Measurements from ENCODE around the gene SLC29A2.
A peak's percentile ranks its signal among the peaks of the same experiment; 100 is the strongest.

SLC29A2 gene

GRCh38 chr11:66349084-66349386, 22.5 kb downstream of the SLC29A2 start:
- no peak for DNase-seq

GRCh38 chr11:66347425-66348276, 23.9 kb downstream of the SLC29A2 start, which contains the start of gene B4GAT1:
Gene B4GAT1, minus strand, starts transcription at chr11:66347629. Its CDS starts 84 bp downstream, at chr11:66347545.
- peak; percentile 95 for DNase-seq

- DNase-seq = peak; percentile 85
These were observed 24.8 kb downstream of the SLC29A2 start for GRCh38 chr11:66346476-66347424.

DNA sequence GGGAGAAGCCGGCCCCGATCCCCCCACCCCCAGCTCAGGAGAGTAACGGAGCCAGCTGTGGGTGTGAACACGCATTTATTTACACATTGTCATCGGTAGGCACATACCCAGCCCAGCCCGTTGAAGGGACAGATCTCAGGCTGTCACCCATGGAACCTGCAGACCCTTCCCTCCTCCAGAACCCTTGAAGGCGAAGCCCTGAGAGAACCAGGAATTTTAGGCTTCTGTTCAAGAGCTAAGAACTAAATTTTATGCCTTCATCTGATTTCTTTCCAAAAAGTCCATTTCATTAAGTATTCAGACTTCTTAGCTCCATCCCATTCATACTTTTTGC, 26.3 kb downstream of the SLC29A2 start:
- no peak for DNase-seq

DNA sequence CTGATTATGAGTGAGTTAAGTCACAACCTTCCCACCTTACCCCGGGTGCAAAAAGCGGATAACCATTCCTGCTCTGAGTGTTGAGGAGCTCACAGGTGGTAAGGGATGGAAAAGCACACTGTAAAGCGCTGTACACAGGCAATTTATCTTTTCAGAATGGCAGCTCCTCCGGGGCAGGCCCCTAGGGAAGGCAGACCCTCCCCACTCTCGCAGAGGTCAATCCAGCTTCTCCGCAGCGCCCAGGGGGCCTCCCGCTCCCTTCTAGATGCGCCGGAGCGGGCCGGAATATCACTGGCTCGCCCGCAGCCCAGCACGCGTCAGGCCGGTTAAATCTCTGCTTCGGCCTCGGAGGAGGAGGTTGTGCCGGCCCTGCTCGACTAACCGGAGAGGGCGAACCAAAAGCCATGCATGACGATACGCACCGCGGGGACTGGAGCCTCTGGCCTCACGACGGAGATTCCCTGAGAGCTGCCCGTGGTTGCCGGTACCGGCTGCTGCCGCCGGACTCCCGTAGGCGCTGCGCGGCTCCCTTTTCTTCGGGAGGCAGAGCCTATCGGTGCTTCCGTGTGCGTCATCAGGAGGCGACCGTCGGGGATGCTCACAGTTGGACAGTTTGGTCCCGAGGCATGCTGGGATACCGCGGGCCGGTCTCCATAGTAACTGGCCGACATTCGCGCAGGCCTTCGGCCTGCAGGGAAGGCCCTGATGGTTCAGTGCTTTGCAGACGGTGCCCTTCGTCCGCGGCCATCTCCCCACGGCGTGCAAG, 26.8 kb downstream of the SLC29A2 start, which contains the start of gene BRMS1:
TSS of gene BRMS1 (minus strand) at position 555 of the 766 bp plus-strand sequence. CDS start 2,870 bp downstream, outside the sequence.
- peak; percentile 86 for DNase-seq

DNA sequence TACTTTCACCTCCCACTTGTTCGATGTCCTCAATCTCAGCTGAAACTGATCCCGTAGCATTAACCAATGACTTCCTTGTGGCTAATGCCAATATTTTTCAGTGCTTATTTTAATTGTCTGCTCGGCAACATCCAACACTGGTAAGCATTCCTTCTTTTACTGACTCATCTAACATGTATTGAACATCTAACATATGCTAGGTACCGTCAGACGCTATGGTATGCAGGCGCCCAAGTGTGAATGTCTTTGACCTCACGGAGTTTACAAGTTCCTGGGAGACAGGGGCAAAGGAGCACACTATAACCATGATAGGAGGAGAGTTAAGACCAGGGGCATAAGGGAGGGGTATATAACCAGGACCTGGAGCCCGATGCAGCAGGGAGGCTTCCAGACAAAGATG, 28.4 kb downstream of the SLC29A2 start:
- DNase-seq = no peak

DNA sequence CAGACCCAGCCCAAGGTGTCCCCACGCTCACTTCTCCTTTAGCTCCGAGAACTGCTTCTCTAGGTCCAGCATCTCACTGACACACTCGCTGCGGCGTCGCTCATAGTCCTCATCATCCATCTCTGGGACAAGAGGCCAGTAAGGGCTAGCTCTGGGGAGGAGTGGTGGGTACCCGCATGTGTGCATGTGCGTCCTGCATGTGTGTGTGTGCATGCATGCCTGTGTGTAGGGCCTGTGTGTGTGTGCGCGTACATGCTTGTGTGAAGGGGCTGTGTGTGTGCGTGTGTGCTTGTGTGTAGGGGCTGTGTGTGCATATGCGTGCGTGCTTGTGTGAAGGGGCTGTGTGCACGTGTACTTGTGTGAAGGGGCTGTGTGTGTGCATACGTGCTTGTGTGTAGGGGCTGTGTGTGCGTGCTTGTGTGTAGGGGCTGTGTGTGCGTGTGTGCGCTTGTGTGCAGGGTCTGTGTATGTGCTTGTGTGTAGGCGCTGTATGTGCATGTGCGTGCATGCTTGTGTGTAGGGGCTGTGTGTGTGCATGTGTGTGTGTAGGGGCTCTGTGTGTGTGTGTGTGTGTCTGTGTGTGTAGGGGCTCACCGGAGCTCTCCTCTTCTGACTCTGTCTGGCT, 29.9 kb downstream of the SLC29A2 start:
- DNase-seq = no peak

DNA sequence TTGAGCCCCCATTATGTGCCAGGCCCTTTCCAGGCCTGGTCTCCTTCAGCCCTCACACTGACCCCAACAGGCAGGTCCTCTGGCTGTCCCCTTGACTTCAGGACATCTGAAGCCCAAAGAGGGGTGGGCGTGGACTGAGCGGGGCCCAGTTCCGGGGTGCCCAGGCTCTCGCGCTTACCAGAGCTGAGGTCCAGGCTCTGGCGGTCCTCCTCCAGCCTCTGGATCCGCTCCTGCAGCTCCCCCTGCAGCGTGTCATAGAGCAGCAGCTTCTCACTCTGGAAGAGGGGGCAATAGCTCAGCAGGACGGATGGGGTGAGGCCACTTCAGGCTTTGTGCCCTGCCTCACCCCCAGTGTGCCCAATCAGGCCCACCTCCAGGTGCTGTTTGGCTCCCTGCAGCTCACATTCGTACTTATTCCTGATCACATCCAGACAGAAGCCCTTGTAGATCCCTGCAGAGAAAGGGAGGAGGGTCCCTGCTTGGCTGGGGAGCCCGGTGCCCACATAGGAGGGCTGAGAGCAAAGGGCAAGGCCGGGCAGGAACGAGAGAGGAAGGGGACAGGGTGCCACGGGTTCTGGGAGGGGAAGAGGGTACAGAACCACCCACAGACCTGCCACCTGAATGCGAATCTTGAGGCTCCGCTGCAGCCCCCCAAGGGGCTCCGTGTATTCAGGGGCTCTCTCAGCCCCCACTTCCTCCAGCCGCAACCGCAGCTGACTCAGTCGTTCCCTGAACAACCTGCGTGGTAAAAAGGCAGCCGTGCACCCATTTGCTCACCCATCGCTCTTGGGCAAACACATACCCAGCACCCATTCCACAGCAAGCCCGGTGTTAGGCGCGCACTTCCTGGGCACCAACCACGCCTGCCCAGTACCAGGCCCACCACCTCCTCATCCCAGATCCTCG, 30.7 kb downstream of the SLC29A2 start:
- DNase-seq = no peak

DNA sequence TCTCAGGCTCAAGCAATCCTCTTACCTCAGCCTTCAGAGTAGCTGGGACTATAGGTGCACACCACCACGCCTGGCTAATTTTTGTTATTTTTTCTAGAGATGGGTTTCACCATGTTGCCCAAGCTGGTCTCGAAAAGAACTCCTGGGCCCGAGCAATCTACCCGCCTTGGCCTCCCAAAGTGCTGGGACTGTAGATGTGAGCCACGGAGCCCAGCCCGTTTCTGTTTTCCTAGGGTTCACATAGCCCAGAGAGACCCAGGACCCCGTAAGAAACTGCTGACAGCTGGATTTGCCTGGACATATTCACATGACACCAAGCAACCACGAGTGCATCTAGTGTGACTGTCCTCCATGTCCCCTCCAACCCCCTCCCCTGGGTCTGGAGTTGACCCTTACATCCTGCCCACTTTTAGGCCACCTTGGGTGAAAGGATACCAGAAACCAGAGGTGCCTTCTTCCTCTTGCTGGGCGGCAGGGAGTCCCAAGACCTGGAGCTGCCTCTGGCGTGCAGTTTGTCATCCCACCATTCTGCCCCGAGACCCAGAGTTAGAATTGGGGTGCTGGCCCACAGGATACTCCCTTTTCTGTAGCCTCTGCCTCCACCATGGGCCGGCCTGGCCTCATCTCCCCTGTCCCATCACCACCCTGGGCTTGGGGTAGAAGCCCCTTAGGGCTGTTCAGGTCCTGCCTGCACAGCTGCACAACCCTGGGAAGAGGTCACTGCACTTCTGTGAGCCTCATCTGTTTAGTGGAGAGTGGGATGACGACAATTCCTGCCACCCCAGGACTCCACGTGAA, 31.7 kb downstream of the SLC29A2 start:
- no peak for DNase-seq

- DNase-seq = no peak
These were observed 32.3 kb downstream of the SLC29A2 start for GRCh38 chr11:66339162-66339675.

GRCh38 chr11:66338276-66339161, 33.0 kb downstream of the SLC29A2 start:
- no peak for DNase-seq

- no peak for DNase-seq
These were observed 34.3 kb downstream of the SLC29A2 start for GRCh38 chr11:66337103-66337899.

DNA sequence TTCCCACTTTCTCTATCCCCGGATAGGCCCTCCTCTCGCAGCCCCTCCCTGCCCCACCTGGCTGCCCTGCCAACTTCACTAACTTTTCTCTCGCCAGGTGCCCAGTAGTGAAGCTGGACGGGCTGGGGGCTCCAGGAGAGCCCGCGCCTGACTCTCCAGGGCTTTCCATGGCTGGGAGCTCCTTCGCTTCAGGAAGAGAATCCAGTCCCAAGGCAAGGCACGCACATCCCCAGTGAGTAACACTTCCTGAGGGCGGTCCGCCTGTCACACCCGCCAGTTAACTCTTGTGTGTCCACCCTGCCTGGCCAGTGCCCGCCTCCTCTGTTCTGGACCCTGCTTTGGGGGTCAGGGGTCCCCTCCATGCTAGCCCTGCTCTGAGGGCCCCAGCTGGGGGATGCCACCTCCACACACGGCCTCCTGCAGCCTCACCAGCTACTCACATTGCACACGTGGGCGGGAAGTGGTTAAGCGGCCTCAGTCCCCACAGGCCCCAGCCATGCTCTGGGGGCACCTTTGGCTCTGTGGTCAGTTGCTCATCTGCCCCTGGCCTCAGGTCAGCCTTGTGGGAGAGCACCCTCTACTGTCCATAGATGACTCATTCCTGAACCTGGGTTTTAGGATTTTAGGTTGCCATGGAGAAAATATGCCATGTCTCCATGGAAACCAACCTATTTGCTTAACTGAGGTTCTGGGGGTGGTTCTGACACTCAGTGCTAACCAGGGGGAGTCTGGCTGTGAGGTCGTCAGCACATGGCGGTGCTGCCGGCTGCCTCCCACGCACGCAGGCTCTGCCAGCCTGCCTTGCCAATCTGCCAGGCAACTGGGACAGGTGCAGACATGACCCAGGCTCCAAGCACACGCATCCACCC, 35.1 kb downstream of the SLC29A2 start, which contains the start of gene RIN1:
TSS of gene RIN1 (minus strand) at position 201 of the 869 bp plus-strand sequence. CDS start at position 169, 32 bp downstream.
- DNase-seq = peak; percentile 56

GRCh38 chr11:66335531-66336233, 35.9 kb downstream of the SLC29A2 start:
- DNase-seq = peak; percentile 64

GRCh38 chr11:66334605-66335442, 36.7 kb downstream of the SLC29A2 start:
- no peak for DNase-seq
